GM18507 (cell line): ENCODE results near the gene ARL3.
"Not testable (repeated sequence)": the region's sequence is repeated elsewhere in the genome, so short reads cannot be mapped to it uniquely, and the experiment has no call there.

Experiments used
- DNase-seq: peaks from one replicate; pipeline ENCODE4 v3.0.0; 2011; ENCODE audit warnings: low read depth; ENCODE audit not compliant: insufficient read length; ENCODE audit errors: extremely low spot score
- FAIRE-seq: peaks from 2 replicates; lab custom pipeline; 2011; peaks lifted over from hg19 to GRCh38; lab: Jason Lieb, UNC

Gene ARL3

GRCh38 chr10:102676534-102677315 is 37.5 kb downstream of the ARL3 start:
- DNase-seq (no peak), FAIRE-seq (no peak)

- DNase-seq = no peak
- FAIRE-seq = peak; percentile 81
These were observed 38.3 kb downstream of the ARL3 start for GRCh38 chr10:102675666-102676533.

- DNase-seq = no peak
- FAIRE-seq = no peak
These were observed 39.1 kb downstream of the ARL3 start for GRCh38 chr10:102675011-102675665.

- DNase-seq (no peak), FAIRE-seq (no peak)
These were observed 39.6 kb downstream of the ARL3 start for GRCh38 chr10:102674566-102674965.

GRCh38 chr10:102673819-102674511 is 40.2 kb downstream of the ARL3 start:
- no peak for DNase-seq
- FAIRE-seq = no peak

- no peak for DNase-seq
- no peak for FAIRE-seq
These were observed 40.9 kb downstream of the ARL3 start for GRCh38 chr10:102673236-102673818.

GRCh38 chr10:102670871-102671434 is 43.2 kb downstream of the ARL3 start:
- no peak for FAIRE-seq
- no peak for DNase-seq

- DNase-seq (no peak), FAIRE-seq (no peak)
These were observed 44.0 kb downstream of the ARL3 start for GRCh38 chr10:102670065-102670670.

- FAIRE-seq (no peak), DNase-seq (no peak)
These were observed 44.8 kb downstream of the ARL3 start for GRCh38 chr10:102669206-102670064.

- no peak for DNase-seq
- no peak for FAIRE-seq
These were observed 45.7 kb downstream of the ARL3 start for GRCh38 chr10:102668326-102669107.

GRCh38 chr10:102667411-102667810 is 46.8 kb downstream of the ARL3 start:
- not testable (repeated sequence) for DNase-seq, FAIRE-seq

- FAIRE-seq (no peak), DNase-seq (no peak)
These were observed 48.2 kb downstream of the ARL3 start for GRCh38 chr10:102665904-102666509.

GRCh38 chr10:102661658-102662028 is 52.6 kb downstream of the ARL3 start:
- FAIRE-seq = no peak
- DNase-seq = no peak

GRCh38 chr10:102660888-102661657 is 53.1 kb downstream of the ARL3 start:
- FAIRE-seq (peak; percentile 94), DNase-seq (peak; percentile 76)

- FAIRE-seq (no peak), DNase-seq (no peak)
These were observed 55.4 kb downstream of the ARL3 start for GRCh38 chr10:102658802-102659201.
